Measurements from ENCODE around the gene MOB2. TPM values are rescaled to one million over a fixed set of nuclear protein-coding genes. Genes with fewer than 3 reads are reported as not detected.

Gene MOB2
- total RNA-seq, 2 donors from 2014 or later: 39.3 to 46.5 TPM

DNA sequence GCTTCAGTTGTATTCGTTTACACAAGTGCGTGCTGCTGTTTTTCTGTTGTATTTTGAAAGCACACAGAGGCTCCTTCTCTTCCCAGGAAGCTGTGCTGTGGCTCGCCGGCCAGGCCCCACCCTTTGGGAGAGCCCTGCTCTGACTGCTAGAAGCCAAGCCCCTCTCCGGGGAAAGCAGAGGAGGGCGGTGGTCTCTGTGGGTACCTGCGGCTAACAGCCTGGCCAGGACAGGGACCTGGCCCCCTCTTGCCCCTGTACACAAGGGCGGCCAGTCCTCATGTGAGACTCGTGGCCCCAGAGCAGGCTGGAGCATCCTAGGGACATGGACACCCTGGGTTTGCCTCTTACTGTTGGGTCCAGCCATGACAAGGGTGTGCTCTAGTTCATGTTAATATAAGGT is 14.8 kb downstream of the MOB2 start:
- Histone ChIP-seq H3K9me3 (no peaks in the 10 kb centered on the region), H3K27ac (no peak overlapping the region), H3K27me3 (replicated peaks; ENCODE audit: insufficient read depth) (no peaks in the 10 kb centered on the region), H3K36me3 (peaks cover 0 to 13% of the 10 kb centered on the region in 2 donors), H3K4me3 (no peak overlapping the region), H3K4me1 (replicated peaks) (no peaks in the 10 kb centered on the region)
- DNase-seq (ENCODE audit: low spot score): no peak
- TF ChIP-seq POLR2A (IDR thresholded peaks at IDR 0.05): no peak
- TF ChIP-seq, protein P1, sequence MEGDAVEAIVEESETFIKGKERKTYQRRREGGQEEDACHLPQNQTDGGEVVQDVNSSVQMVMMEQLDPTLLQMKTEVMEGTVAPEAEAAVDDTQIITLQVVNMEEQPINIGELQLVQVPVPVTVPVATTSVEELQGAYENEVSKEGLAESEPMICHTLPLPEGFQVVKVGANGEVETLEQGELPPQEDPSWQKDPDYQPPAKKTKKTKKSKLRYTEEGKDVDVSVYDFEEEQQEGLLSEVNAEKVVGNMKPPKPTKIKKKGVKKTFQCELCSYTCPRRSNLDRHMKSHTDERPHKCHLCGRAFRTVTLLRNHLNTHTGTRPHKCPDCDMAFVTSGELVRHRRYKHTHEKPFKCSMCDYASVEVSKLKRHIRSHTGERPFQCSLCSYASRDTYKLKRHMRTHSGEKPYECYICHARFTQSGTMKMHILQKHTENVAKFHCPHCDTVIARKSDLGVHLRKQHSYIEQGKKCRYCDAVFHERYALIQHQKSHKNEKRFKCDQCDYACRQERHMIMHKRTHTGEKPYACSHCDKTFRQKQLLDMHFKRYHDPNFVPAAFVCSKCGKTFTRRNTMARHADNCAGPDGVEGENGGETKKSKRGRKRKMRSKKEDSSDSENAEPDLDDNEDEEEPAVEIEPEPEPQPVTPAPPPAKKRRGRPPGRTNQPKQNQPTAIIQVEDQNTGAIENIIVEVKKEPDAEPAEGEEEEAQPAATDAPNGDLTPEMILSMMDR (IDR thresholded peaks at IDR 0.05): no peak
- no peak for TF ChIP-seq POLR2AphosphoS5 (IDR thresholded peaks at IDR 0.05)
- intact Hi-C loops (cut with DNase I): no loop called here
- WGBS: 73% methylated on average over 9 of the region's 9 CpGs

DNA sequence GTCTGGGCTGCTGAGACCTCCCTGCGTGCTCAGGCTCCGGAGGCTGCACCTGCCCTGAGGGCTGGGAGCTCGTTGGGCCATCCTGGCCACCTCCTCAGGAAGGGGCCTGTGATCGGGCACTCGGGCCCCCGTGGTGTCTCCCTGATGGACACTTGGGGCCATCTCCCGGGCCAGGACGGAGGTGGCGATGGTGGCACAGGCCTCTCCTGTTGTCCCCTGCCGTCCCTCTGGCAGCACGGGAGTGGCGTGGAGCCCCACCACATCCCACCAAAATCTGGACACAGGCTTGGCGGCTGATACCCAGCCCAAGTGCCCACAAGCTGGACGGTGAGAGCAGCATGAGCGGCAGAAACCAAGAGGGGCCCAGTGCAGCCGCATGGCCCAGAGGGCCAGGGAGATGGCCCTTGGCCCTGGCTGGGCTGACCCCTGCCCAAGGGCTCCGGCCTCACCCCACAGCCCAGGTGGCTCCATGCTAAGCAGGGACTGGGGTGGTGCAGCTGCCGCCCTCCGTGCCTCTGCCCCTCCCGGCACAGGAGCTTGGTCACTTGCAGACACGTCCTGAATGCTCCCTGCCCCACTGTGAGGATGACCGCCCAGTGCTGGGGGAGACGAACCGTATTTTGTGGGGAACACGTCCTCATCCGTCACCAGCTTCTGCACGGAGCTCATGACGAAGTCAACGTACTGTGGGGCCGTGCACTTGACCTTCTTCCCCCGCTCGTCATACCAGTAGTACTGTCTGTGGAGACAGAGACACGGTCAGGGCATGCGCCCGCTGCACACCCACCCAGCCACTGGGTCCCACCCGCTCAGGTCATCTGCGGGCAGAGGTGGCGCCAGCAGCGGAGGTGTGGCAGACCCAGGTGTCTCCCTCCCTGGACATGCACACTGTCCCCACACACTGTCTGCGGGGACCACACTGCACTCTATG is 15.6 kb downstream of the MOB2 start:
- intact Hi-C loops (cut with DNase I): no loop called here
- no peak overlapping the region for H3K4me3 ChIP-seq
- no peak overlapping the region for H3K27ac ChIP-seq
- no peaks in the 10 kb centered on the region for H3K27me3 ChIP-seq (replicated peaks; ENCODE audit: insufficient read depth)
- no peaks in the 10 kb centered on the region for H3K4me1 ChIP-seq (replicated peaks)
- WGBS: 89% methylated on average over 32 of the region's 40 CpGs
- no peaks in the 10 kb centered on the region for H3K9me3 ChIP-seq
- H3K36me3 ChIP-seq: peaks cover 0 to 13% of the 10 kb centered on the region in 2 donors
- DNase-seq (ENCODE audit: low spot score): no peak
- TF ChIP-seq POLR2AphosphoS5 (IDR thresholded peaks at IDR 0.05) (no peak), POLR2A (IDR thresholded peaks at IDR 0.05) (no peak)
- TF ChIP-seq, protein P1 (IDR thresholded peaks at IDR 0.05): no peak

DNA sequence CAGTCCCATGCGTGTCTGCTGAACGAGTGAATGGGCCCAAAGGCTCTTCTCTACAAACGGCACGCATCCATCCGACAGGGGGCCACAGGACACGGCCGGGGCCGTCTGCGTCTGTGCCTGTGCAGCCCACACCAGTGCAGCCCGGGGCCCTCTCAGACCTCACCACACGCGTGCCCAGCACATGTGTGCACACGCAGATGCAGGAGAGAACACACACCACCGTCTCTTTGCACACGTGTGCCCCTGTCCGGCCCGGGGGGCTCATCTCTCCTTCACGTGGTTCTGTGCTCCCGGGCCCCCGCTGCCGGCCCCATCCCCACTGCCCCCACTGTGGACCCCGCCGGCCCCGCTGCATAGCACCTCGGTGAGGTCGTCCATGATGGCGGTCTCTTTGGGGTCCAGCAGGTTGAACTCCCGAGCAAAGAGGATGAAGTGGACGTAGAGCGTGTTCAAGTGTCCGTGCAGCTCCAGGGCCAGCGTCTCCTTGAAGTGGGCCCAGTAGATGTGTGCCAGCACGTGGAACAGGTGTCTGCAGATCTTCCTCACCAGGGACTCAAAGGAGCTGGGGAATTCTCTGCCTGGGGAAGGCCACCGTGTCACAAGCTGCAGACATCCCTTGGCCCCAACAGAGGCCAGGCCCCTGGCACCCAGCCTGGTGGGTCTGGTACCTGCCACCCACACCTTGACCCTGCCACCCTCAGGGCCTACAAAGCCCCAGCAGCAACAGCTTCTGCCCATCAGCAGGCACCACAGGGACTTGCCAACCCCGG is 16.5 kb downstream of the MOB2 start:
- DNase-seq (ENCODE audit: low spot score): no peak
- TF ChIP-seq POLR2A (IDR thresholded peaks at IDR 0.05) (no peak), POLR2AphosphoS5 (IDR thresholded peaks at IDR 0.05) (no peak)
- TF ChIP-seq, protein P1 (IDR thresholded peaks at IDR 0.05): no peak
- no peaks in the 10 kb centered on the region for H3K9me3 ChIP-seq
- peaks cover 0 to 13% of the 10 kb centered on the region in 2 donors for H3K36me3 ChIP-seq
- H3K27ac ChIP-seq: no peak overlapping the region
- no peak overlapping the region for H3K4me3 ChIP-seq
- no peaks in the 10 kb centered on the region for H3K4me1 ChIP-seq (replicated peaks)
- 88% methylated on average over 35 of the region's 35 CpGs for WGBS
- intact Hi-C loops (cut with DNase I): loop anchor here (10.0 kb wide), 1 partner anchor 625 kb away; the partner anchor contains the start of genes POLR2L and TSPAN4
- no peaks in the 10 kb centered on the region for H3K27me3 ChIP-seq (replicated peaks; ENCODE audit: insufficient read depth)

DNA sequence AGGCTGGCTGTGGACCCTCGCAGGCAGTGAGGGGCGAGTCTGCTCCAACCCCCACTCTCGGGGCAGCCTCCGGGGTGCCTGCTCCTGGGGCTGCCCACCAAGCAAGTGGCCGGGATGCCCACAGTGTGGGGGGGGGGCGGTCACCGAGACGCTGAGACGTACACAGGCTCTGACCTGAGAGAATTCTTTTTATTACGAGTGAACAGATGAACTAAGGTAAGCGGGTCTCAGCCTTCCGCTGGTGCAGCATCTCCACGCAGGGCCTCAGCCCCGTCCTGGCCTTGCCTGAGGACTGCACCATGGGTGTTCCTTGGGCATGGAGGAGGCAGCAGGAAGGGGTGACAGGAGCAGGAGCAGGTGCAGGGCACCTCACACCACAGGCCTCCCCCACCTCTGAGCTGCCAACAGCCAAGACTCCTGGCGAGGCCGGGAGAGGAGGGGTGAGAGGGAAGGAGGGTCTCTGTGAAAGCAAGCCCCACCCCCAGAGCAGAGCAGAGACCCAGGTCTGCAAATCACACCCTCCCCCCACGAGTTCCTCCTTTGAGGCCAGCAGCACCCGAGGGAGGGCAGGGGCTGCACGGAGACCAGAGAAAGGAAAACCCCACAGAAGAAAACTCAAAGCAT is 17.2 kb downstream of the MOB2 start:
- Histone ChIP-seq H3K27ac (no peak overlapping the region), H3K36me3 (peaks cover 0 to 13% of the 10 kb centered on the region in 2 donors), H3K4me1 (replicated peaks) (no peaks in the 10 kb centered on the region), H3K27me3 (replicated peaks; ENCODE audit: insufficient read depth) (no peaks in the 10 kb centered on the region), H3K4me3 (no peak overlapping the region), H3K9me3 (no peaks in the 10 kb centered on the region)
- 83% methylated on average over 19 of the region's 19 CpGs for WGBS
- no peak for DNase-seq (ENCODE audit: low spot score)
- intact Hi-C loops (cut with DNase I): loop anchor here (10.0 kb wide), 1 partner anchor 625 kb away; the partner anchor contains the start of genes POLR2L and TSPAN4
- TF ChIP-seq POLR2A (IDR thresholded peaks at IDR 0.05) (no peak), POLR2AphosphoS5 (IDR thresholded peaks at IDR 0.05) (no peak)
- TF ChIP-seq, protein P1 (IDR thresholded peaks at IDR 0.05): no peak

All from prostate gland (tissue), 2 donors.